AG09319 (cell line): Measurements from ENCODE around the gene SLC39A5.

ENCODE experiments used
- DNase-seq: peaks from one replicate; pipeline ENCODE4 v3.0.0-alpha.2; 2010; ENCODE audit warnings: low read depth; ENCODE audit errors: extremely low read depth
- TF ChIP-seq, protein P1 (sequence below): IDR thresholded peaks from 2 replicates; pipeline ENCODE4 v1.5.1; 2011; ENCODE audit warnings: low read depth, mild to moderate bottlenecking, inconsistent platforms, low read length, moderate library complexity

The SLC39A5 gene

GRCh38 chr12:56202838-56203237 is 27.0 kb upstream of the SLC39A5 start:
- TF ChIP-seq, protein P1, sequence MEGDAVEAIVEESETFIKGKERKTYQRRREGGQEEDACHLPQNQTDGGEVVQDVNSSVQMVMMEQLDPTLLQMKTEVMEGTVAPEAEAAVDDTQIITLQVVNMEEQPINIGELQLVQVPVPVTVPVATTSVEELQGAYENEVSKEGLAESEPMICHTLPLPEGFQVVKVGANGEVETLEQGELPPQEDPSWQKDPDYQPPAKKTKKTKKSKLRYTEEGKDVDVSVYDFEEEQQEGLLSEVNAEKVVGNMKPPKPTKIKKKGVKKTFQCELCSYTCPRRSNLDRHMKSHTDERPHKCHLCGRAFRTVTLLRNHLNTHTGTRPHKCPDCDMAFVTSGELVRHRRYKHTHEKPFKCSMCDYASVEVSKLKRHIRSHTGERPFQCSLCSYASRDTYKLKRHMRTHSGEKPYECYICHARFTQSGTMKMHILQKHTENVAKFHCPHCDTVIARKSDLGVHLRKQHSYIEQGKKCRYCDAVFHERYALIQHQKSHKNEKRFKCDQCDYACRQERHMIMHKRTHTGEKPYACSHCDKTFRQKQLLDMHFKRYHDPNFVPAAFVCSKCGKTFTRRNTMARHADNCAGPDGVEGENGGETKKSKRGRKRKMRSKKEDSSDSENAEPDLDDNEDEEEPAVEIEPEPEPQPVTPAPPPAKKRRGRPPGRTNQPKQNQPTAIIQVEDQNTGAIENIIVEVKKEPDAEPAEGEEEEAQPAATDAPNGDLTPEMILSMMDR, result no peak
- no peak for DNase-seq

- DNase-seq, result no peak
- TF ChIP-seq, protein P1, result no peak
These were observed 25.6 kb upstream of the SLC39A5 start for GRCh38 chr12:56204275-56204674.

GRCh38 chr12:56205445-56205844 is 24.4 kb upstream of the SLC39A5 start:
- DNase-seq, result no peak
- TF ChIP-seq, protein P1, result no peak

DNA sequence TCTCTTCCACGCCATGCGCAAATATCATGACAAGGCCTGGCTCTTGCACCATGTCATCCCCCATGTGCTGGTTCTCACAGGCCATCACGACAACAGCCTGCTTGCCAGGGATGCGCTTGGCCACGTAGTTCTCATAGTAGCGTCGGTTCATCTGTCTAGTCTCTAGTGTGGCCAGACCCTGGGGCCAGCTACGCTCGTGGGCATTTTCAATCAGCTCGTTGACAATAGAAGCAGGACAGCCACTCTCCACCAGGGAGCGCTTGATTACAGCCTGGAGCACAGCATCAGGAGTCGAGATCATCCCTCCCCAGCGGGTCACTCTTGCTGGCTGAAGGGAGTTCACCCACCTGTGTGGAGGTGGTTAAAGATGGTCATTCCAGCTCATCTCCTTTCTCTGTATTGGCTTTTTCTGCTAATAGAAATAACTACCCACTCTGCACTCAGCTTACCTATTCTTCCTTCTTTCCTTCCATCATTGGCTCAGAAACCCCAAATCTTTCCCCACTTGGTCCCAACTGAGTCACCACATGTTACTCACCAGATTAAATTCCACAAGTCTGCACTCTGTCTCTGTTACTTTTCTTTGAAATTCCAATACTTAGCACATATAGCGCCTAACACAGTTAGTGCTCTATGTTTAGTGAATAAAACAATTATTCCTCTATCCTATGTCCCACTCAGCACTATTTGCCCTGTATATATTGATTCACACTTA is 23.2 kb upstream of the SLC39A5 start:
- TF ChIP-seq, protein P1, result peak; percentile 68
- DNase-seq, result no peak

GRCh38 chr12:56208006-56208405 is 21.8 kb upstream of the SLC39A5 start:
- TF ChIP-seq, protein P1, result no peak
- no peak for DNase-seq

GRCh38 chr12:56212361-56212760 is 17.5 kb upstream of the SLC39A5 start:
- TF ChIP-seq, protein P1, result no peak
- no peak for DNase-seq

GRCh38 chr12:56213878-56214277 is 16.0 kb upstream of the SLC39A5 start:
- TF ChIP-seq, protein P1, result no peak
- DNase-seq, result no peak
